ENCODE results near the gene HCRTR1. TPM values are rescaled to one million over a fixed set of nuclear protein-coding genes. Genes with fewer than 3 reads are reported as not detected.
A peak's percentile ranks its signal among the peaks of the same experiment; 100 is the strongest.

Gene HCRTR1
- total and polyA plus RNA-seq, 7 experiments from 2014 or later: not detected

- Mint-ChIP-seq H3K4me3 (no peak overlapping the region), H3K4me1 (no peaks in the 10 kb centered on the region), H3K36me3 (no peaks in the 10 kb centered on the region), H3K27ac (peak overlapping the region in 1 of 9 donors; percentile 22), H3K27me3 (peaks cover 0 to 14% (median 0%) of the 10 kb centered on the region in 5 donors), H3K9me3 (no peaks in the 10 kb centered on the region)
- CTCF ChIA-PET: no interaction called here
- POLR2A ChIA-PET: interaction anchor here (0.6 kb wide), 1 partner anchor 502 kb away, joined by 3 read pairs; no protein-coding TSS in a partner anchor
- Histone ChIP-seq H3K27me3 (ENCODE audit: control insufficient read depth in 2 of 2, insufficient read depth in 2 of 2, low read length in 2 of 2) (no peaks in the 10 kb centered on the region), H3K4me3 (ENCODE audit: low read length) (no peak overlapping the region), H3K9me3 (ENCODE audit: control insufficient read depth in 2 of 3, low read length in 3 of 3) (no peaks in the 10 kb centered on the region), H3K4me1 (ENCODE audit: control insufficient read depth in 2 of 2, insufficient read depth in 2 of 2, low read length in 2 of 2) (no peaks in the 10 kb centered on the region), H3K36me3 (ENCODE audit: control insufficient read depth in 2 of 3, insufficient read depth in 3 of 3, low read length in 3 of 3) (no peaks in the 10 kb centered on the region), H3K27ac (ENCODE audit: low read depth, low read length) (no peak overlapping the region)
- ATAC-seq (no peak), DNase-seq (no peak)
- intact Hi-C loops (cut with micrococcal nuclease): no loop called here
These were observed 36.4 kb downstream of the HCRTR1 start for GRCh38 chr1:31653717-31654473.

GRCh38 chr1:31654474-31654776 is 36.9 kb downstream of the HCRTR1 start:
- ATAC-seq (no peak), DNase-seq (no peak)
- Mint-ChIP-seq H3K4me3 (no peak overlapping the region), H3K9me3 (no peaks in the 10 kb centered on the region), H3K36me3 (no peaks in the 10 kb centered on the region), H3K27me3 (peaks cover 0 to 14% (median 0%) of the 10 kb centered on the region in 5 donors), H3K4me1 (no peaks in the 10 kb centered on the region), H3K27ac (peak overlapping the region in 1 of 9 donors; percentile 22)
- intact Hi-C loops (cut with micrococcal nuclease): no loop called here
- Histone ChIP-seq H3K27me3 (ENCODE audit: control insufficient read depth in 2 of 2, insufficient read depth in 2 of 2, low read length in 2 of 2) (no peaks in the 10 kb centered on the region), H3K9me3 (ENCODE audit: control insufficient read depth in 2 of 3, low read length in 3 of 3) (no peaks in the 10 kb centered on the region), H3K27ac (ENCODE audit: low read depth, low read length) (no peak overlapping the region), H3K36me3 (ENCODE audit: control insufficient read depth in 2 of 3, insufficient read depth in 3 of 3, low read length in 3 of 3) (no peaks in the 10 kb centered on the region), H3K4me1 (ENCODE audit: control insufficient read depth in 2 of 2, insufficient read depth in 2 of 2, low read length in 2 of 2) (no peaks in the 10 kb centered on the region), H3K4me3 (ENCODE audit: low read length) (no peak overlapping the region)
- POLR2A ChIA-PET: no interaction called here
- CTCF ChIA-PET: no interaction called here

GRCh38 chr1:31655104-31655503 is 37.6 kb downstream of the HCRTR1 start:
- no peaks in the 10 kb centered on the region for H3K9me3 ChIP-seq (ENCODE audit: control insufficient read depth in 2 of 3, low read length in 3 of 3)
- no peak overlapping the region for H3K4me3 ChIP-seq (ENCODE audit: low read length)
- POLR2A ChIA-PET: no interaction called here
- H3K27me3 ChIP-seq (ENCODE audit: control insufficient read depth in 2 of 2, insufficient read depth in 2 of 2, low read length in 2 of 2): no peaks in the 10 kb centered on the region
- H3K9me3 Mint-ChIP-seq: no peaks in the 10 kb centered on the region
- intact Hi-C loops (cut with micrococcal nuclease): no loop called here
- CTCF ChIA-PET: no interaction called here
- H3K36me3 ChIP-seq (ENCODE audit: control insufficient read depth in 2 of 3, insufficient read depth in 3 of 3, low read length in 3 of 3): no peaks in the 10 kb centered on the region
- H3K4me1 Mint-ChIP-seq: no peaks in the 10 kb centered on the region
- peaks cover 0 to 14% (median 0%) of the 10 kb centered on the region in 5 donors for H3K27me3 Mint-ChIP-seq
- no peaks in the 10 kb centered on the region for H3K36me3 Mint-ChIP-seq
- no peak overlapping the region for H3K27ac ChIP-seq (ENCODE audit: low read depth, low read length)
- ATAC-seq (no peak), DNase-seq (no peak)
- H3K27ac Mint-ChIP-seq: no peak overlapping the region
- H3K4me3 Mint-ChIP-seq: no peak overlapping the region
- H3K4me1 ChIP-seq (ENCODE audit: control insufficient read depth in 2 of 2, insufficient read depth in 2 of 2, low read length in 2 of 2): no peaks in the 10 kb centered on the region

- no peak for DNase-seq
- CTCF ChIA-PET: interaction anchor here (1.4 kb wide), 1 partner anchor 10 kb away, joined by 3 read pairs; no protein-coding TSS in a partner anchor
- intact Hi-C loops (cut with micrococcal nuclease): no loop called here
- Histone ChIP-seq H3K9me3 (ENCODE audit: control insufficient read depth in 2 of 3, low read length in 3 of 3) (no peaks in the 10 kb centered on the region), H3K36me3 (ENCODE audit: control insufficient read depth in 2 of 3, insufficient read depth in 3 of 3, low read length in 3 of 3) (no peaks in the 10 kb centered on the region), H3K4me1 (ENCODE audit: control insufficient read depth in 2 of 2, insufficient read depth in 2 of 2, low read length in 2 of 2) (no peaks in the 10 kb centered on the region), H3K27me3 (ENCODE audit: control insufficient read depth in 2 of 2, insufficient read depth in 2 of 2, low read length in 2 of 2) (no peaks in the 10 kb centered on the region), H3K27ac (ENCODE audit: low read depth, low read length) (no peak overlapping the region), H3K4me3 (ENCODE audit: low read length) (no peak overlapping the region)
- Mint-ChIP-seq H3K27ac (peak overlapping the region in 1 of 9 donors; percentile 83), H3K4me3 (no peak overlapping the region), H3K36me3 (no peaks in the 10 kb centered on the region), H3K4me1 (no peaks in the 10 kb centered on the region), H3K9me3 (no peaks in the 10 kb centered on the region), H3K27me3 (peaks cover 0 to 14% (median 0%) of the 10 kb centered on the region in 5 donors)
- ATAC-seq: no peak
- POLR2A ChIA-PET: no interaction called here
These were observed 38.3 kb downstream of the HCRTR1 start for GRCh38 chr1:31655756-31656155.

GRCh38 chr1:31657020-31657804 is 39.7 kb downstream of the HCRTR1 start:
- DNase-seq (no peak), ATAC-seq (no peak)
- Mint-ChIP-seq H3K36me3 (no peaks in the 10 kb centered on the region), H3K4me3 (no peak overlapping the region), H3K27me3 (peaks cover 0 to 10% (median 0%) of the 10 kb centered on the region in 5 donors), H3K4me1 (no peaks in the 10 kb centered on the region), H3K9me3 (no peaks in the 10 kb centered on the region), H3K27ac (peak overlapping the region in 1 of 9 donors; percentile 6)
- POLR2A ChIA-PET: no interaction called here
- intact Hi-C loops (cut with micrococcal nuclease): no loop called here
- no peaks in the 10 kb centered on the region for H3K27me3 ChIP-seq (ENCODE audit: control insufficient read depth in 2 of 2, insufficient read depth in 2 of 2, low read length in 2 of 2)
- H3K27ac ChIP-seq (ENCODE audit: low read depth, low read length): no peak overlapping the region
- H3K9me3 ChIP-seq (ENCODE audit: control insufficient read depth in 2 of 3, low read length in 3 of 3): no peaks in the 10 kb centered on the region
- H3K36me3 ChIP-seq (ENCODE audit: control insufficient read depth in 2 of 3, insufficient read depth in 3 of 3, low read length in 3 of 3): no peaks in the 10 kb centered on the region
- no peaks in the 10 kb centered on the region for H3K4me1 ChIP-seq (ENCODE audit: control insufficient read depth in 2 of 2, insufficient read depth in 2 of 2, low read length in 2 of 2)
- H3K4me3 ChIP-seq (ENCODE audit: low read length): no peak overlapping the region
- CTCF ChIA-PET: interaction anchor here (1.4 kb wide), 1 partner anchor 8 kb away, joined by 3 read pairs; no protein-coding TSS in a partner anchor

- ChIA-PET CTCF (no interaction called here), POLR2A (no interaction called here)
- no peaks in the 10 kb centered on the region for H3K36me3 ChIP-seq (ENCODE audit: control insufficient read depth in 2 of 3, insufficient read depth in 3 of 3, low read length in 3 of 3)
- intact Hi-C loops (cut with micrococcal nuclease): no loop called here
- no peaks in the 10 kb centered on the region for H3K9me3 Mint-ChIP-seq
- H3K36me3 Mint-ChIP-seq: no peaks in the 10 kb centered on the region
- no peak overlapping the region for H3K4me3 Mint-ChIP-seq
- no peak overlapping the region for H3K27ac Mint-ChIP-seq
- DNase-seq: no peak
- H3K27me3 Mint-ChIP-seq: peaks cover 0 to 5% (median 0%) of the 10 kb centered on the region in 5 donors
- ATAC-seq: peak; percentile 26
- no peaks in the 10 kb centered on the region for H3K9me3 ChIP-seq (ENCODE audit: control insufficient read depth in 2 of 3, low read length in 3 of 3)
- no peaks in the 10 kb centered on the region for H3K27me3 ChIP-seq (ENCODE audit: control insufficient read depth in 2 of 2, insufficient read depth in 2 of 2, low read length in 2 of 2)
- no peaks in the 10 kb centered on the region for H3K4me1 ChIP-seq (ENCODE audit: control insufficient read depth in 2 of 2, insufficient read depth in 2 of 2, low read length in 2 of 2)
- no peak overlapping the region for H3K4me3 ChIP-seq (ENCODE audit: low read length)
- no peak overlapping the region for H3K27ac ChIP-seq (ENCODE audit: low read depth, low read length)
- peaks cover 0 to under 1% (median 0%) of the 10 kb centered on the region in 7 donors for H3K4me1 Mint-ChIP-seq
These were observed 40.6 kb downstream of the HCRTR1 start for GRCh38 chr1:31657972-31658510.
